ENCODE data around the gene PSMG4.

The PSMG4 gene

GRCh38 chr6:3314621-3315467 is 56.1 kb downstream of the PSMG4 start:
- no peaks in the 10 kb centered on the region for H3K36me3 Mint-ChIP-seq (ENCODE audit: low read depth)
- H3K4me3 Mint-ChIP-seq, result no peak overlapping the region
- no peak for DNase-seq (ENCODE audit: low spot score)
- H3K27me3 Mint-ChIP-seq (ENCODE audit: low read depth), result peaks cover 26% of the 10 kb centered on the region
- H3K4me1 Mint-ChIP-seq (ENCODE audit: low read depth), result peaks cover 14% of the 10 kb centered on the region
- no peaks in the 10 kb centered on the region for H3K9me3 Mint-ChIP-seq
- H3K27ac Mint-ChIP-seq, result no peak overlapping the region

- no peaks in the 10 kb centered on the region for H3K9me3 Mint-ChIP-seq
- no peak overlapping the region for H3K27ac Mint-ChIP-seq
- DNase-seq (ENCODE audit: low spot score), result no peak
- no peak overlapping the region for H3K4me3 Mint-ChIP-seq
- H3K36me3 Mint-ChIP-seq (ENCODE audit: low read depth), result no peaks in the 10 kb centered on the region
- H3K4me1 Mint-ChIP-seq (ENCODE audit: low read depth), result peaks cover 14% of the 10 kb centered on the region
- H3K27me3 Mint-ChIP-seq (ENCODE audit: low read depth), result peaks cover 26% of the 10 kb centered on the region
Measured at GRCh38 chr6:3315841-3316240, 57.1 kb downstream of the PSMG4 start.

GRCh38 chr6:3316331-3316730 is 57.6 kb downstream of the PSMG4 start:
- Mint-ChIP-seq H3K27me3 (ENCODE audit: low read depth) (peaks cover 26% of the 10 kb centered on the region), H3K4me1 (ENCODE audit: low read depth) (peaks cover 14% of the 10 kb centered on the region), H3K36me3 (ENCODE audit: low read depth) (no peaks in the 10 kb centered on the region), H3K9me3 (no peaks in the 10 kb centered on the region), H3K27ac (no peak overlapping the region), H3K4me3 (no peak overlapping the region)
- no peak for DNase-seq (ENCODE audit: low spot score)

GRCh38 chr6:3316818-3317217 is 58.1 kb downstream of the PSMG4 start:
- Mint-ChIP-seq H3K27ac (no peak overlapping the region), H3K27me3 (ENCODE audit: low read depth) (peaks cover 26% of the 10 kb centered on the region), H3K9me3 (no peaks in the 10 kb centered on the region), H3K36me3 (ENCODE audit: low read depth) (no peaks in the 10 kb centered on the region), H3K4me3 (no peak overlapping the region), H3K4me1 (ENCODE audit: low read depth) (peaks cover 14% of the 10 kb centered on the region)
- no peak for DNase-seq (ENCODE audit: low spot score)
